Fibroblast of villous mesenchyme (primary cell): Measurements from ENCODE around the gene INMT. TPM values are rescaled to one million over a fixed set of nuclear protein-coding genes. Genes with fewer than 3 reads are reported as not detected.

Source experiments
- DNase-seq: peaks from one replicate; pipeline ENCODE4 v3.0.0-alpha.2; 2010; ENCODE audit warnings: low read depth
- H3K4me3 ChIP-seq: 2 replicates; pipeline ENCODE4 v1.5.1; 2011; ENCODE audit warnings: low read depth, mild to moderate bottlenecking, low read length
- total RNA-seq: library from RNA; depleted of rRNA; stranded (reverse); fragments of >200 nt; gene quantifications from 2 replicates; pipeline ENCODE4 v1.2.3, GENCODE V29; 2012
- TF ChIP-seq, protein P1 (sequence below): IDR thresholded peaks from 2 replicates; pipeline ENCODE4 v1.5.1; 2012; ENCODE audit warnings: low read depth, mild to moderate bottlenecking, low read length; ENCODE audit not compliant: insufficient read depth

Gene INMT
- total RNA-seq, 1 donor, result 48.4 TPM

- TF ChIP-seq, protein P1, sequence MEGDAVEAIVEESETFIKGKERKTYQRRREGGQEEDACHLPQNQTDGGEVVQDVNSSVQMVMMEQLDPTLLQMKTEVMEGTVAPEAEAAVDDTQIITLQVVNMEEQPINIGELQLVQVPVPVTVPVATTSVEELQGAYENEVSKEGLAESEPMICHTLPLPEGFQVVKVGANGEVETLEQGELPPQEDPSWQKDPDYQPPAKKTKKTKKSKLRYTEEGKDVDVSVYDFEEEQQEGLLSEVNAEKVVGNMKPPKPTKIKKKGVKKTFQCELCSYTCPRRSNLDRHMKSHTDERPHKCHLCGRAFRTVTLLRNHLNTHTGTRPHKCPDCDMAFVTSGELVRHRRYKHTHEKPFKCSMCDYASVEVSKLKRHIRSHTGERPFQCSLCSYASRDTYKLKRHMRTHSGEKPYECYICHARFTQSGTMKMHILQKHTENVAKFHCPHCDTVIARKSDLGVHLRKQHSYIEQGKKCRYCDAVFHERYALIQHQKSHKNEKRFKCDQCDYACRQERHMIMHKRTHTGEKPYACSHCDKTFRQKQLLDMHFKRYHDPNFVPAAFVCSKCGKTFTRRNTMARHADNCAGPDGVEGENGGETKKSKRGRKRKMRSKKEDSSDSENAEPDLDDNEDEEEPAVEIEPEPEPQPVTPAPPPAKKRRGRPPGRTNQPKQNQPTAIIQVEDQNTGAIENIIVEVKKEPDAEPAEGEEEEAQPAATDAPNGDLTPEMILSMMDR, result no peak
- no peak for DNase-seq
- H3K4me3 ChIP-seq, result no peak overlapping the region
Measured at GRCh38 chr7:30726296-30727006, 25.5 kb upstream of the INMT start.

DNA sequence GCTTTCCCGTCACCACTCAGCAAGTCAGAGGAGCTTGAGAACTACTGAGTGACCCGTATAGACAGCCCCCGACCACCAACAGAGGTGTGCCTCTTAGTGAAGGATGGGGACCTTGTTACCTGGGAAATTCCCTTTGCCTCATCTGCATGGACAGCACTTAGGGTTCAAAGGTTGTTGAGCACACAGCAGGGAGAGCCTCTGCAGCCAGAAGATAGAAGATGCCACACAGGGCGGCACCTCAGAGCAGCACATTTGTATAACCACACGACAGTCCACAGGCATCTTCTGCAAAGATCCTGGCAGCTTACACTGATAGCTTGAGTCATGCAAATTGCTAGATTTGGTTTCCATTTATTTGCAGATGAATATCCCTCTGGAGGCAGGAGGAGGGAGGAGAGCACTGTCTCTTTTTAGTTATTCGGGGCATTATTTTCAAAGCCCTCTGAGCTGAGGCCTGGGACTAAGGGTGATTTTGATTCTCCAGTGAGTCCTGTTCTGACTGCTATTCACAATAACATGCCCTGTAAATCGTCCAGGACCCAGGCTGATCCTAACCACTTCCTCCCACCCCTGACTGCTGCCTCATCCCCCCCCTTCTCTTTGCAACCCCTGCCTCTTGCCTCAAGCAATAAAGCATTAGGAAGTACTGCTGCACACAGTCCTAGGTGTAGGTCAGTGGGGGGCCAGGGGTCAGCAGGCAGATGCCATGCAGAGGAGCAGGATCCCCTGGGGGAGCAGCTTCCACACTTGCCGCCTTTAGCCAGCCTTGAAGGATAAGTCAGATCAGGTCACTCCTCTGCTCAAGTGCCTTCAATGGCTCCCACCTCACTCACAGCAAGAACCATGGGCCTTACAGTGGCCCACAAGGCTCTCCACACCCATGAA lies 24.6 kb upstream of the INMT start:
- TF ChIP-seq, protein P1, result no peak
- no peak overlapping the region for H3K4me3 ChIP-seq
- no peak for DNase-seq

GRCh38 chr7:30728591-30729100 lies 23.3 kb upstream of the INMT start:
- TF ChIP-seq, protein P1, result no peak
- no peak for DNase-seq
- H3K4me3 ChIP-seq, result no peak overlapping the region

DNA sequence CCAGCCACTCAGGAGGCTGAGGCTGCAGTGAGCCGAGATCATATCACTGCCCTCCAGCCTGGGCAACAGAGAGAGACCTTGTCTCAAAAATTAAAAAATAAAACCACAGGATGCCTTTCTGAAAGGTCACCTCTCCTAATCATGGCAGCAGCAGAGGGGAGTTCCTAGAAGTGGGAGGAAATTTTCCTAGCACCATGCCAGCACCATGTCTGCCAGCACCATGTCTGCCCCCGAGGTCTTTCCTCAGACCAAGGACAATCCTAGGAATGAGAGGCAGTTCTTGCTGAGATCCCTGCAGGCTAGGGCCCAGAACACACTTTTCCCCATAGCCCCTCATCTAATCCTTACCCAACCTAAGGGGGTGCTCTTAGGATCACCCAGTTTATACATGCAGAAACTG lies 22.3 kb upstream of the INMT start:
- TF ChIP-seq, protein P1, result no peak
- no peak overlapping the region for H3K4me3 ChIP-seq
- DNase-seq, result no peak

DNA sequence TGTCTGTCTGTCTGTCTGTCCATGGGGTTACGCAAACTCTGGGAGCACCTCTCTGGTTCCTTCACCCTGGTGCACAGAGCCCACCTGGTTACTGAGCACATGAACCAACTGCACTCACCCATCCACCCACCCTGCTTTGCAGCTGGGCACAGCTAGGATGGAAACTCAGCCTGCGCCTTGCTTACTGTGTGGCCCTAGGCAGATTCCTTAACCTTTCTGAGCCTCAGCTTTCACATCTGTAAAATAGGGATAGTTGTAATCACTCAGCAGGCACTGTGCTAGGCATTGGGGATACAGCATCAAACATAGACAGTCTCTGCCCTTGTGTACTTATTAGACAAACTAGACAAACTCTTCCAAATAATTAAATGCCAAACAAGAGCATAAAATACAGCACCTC lies 21.8 kb upstream of the INMT start:
- TF ChIP-seq, protein P1, result no peak
- DNase-seq, result no peak
- no peak overlapping the region for H3K4me3 ChIP-seq

DNA sequence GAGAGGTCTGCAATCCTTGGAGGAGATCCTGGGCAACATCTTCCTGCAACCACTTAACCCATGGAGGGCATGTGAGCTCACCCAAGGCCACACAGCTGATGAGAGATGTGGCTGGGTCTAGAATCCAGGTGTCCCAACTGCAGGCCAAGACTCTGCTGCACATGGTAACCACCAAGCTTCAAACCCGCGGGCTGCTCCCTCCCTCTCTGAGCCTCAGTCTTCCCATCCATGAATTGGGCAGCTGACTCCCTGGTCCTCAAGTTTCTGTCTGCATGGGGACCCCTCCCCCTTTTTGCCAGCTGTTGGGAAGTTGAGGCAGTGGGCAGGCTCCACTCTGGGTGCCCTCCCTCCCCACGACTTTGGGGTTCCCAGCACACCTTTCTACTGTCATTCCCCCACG lies 20.9 kb upstream of the INMT start:
- no peak for DNase-seq
- TF ChIP-seq, protein P1, result no peak
- no peak overlapping the region for H3K4me3 ChIP-seq
